ENCODE data around the gene AUP1.

AUP1 gene

GRCh38 chr2:74556831-74557370 lies 27.4 kb upstream of the AUP1 start:
- no peak for DNase-seq (ENCODE audit: low read depth)

GRCh38 chr2:74556159-74556558 lies 26.7 kb upstream of the AUP1 start:
- DNase-seq (ENCODE audit: low read depth), result no peak

GRCh38 chr2:74555610-74556103 lies 26.2 kb upstream of the AUP1 start:
- DNase-seq (ENCODE audit: low read depth), result no peak

GRCh38 chr2:74554820-74555531 lies 25.5 kb upstream of the AUP1 start:
- no peak for DNase-seq (ENCODE audit: low read depth)

- peak; percentile 67 for DNase-seq (ENCODE audit: low read depth)
Observed at GRCh38 chr2:74553892-74554819, 24.6 kb upstream of the AUP1 start, which contains the start of the genes DOK1 and LOXL3. Gene DOK1 (plus strand): TSS chr2:74554720. CDS start chr2:74554755, 35 bp downstream. Gene LOXL3 (minus strand): TSS chr2:74553942. CDS start chr2:74552634, 1,308 bp downstream.

- no peak for DNase-seq (ENCODE audit: low read depth)
Observed at GRCh38 chr2:74552914-74553811, 23.7 kb upstream of the AUP1 start.

GRCh38 chr2:74551942-74552913 lies 22.7 kb upstream of the AUP1 start:
- no peak for DNase-seq (ENCODE audit: low read depth)

- DNase-seq (ENCODE audit: low read depth), result no peak
Observed at GRCh38 chr2:74551530-74551929, 22.0 kb upstream of the AUP1 start.

- no peak for DNase-seq (ENCODE audit: low read depth)
Observed at GRCh38 chr2:74550231-74550630, 20.7 kb upstream of the AUP1 start.

GRCh38 chr2:74548900-74549826 lies 19.7 kb upstream of the AUP1 start:
- no peak for DNase-seq (ENCODE audit: low read depth)

GRCh38 chr2:74548285-74548899 lies 18.9 kb upstream of the AUP1 start:
- no peak for DNase-seq (ENCODE audit: low read depth)

- no peak for DNase-seq (ENCODE audit: low read depth)
Observed at GRCh38 chr2:74546004-74546403, 16.5 kb upstream of the AUP1 start.

GRCh38 chr2:74544634-74545033 lies 15.1 kb upstream of the AUP1 start:
- DNase-seq (ENCODE audit: low read depth), result no peak

GRCh38 chr2:74542978-74543377 lies 13.5 kb upstream of the AUP1 start:
- no peak for DNase-seq (ENCODE audit: low read depth)

GRCh38 chr2:74540291-74540690 lies 10.8 kb upstream of the AUP1 start:
- no peak for DNase-seq (ENCODE audit: low read depth)

- DNase-seq (ENCODE audit: low read depth), result no peak
Observed at GRCh38 chr2:74538881-74539339, 9.4 kb upstream of the AUP1 start.

- no peak for DNase-seq (ENCODE audit: low read depth)
Observed at GRCh38 chr2:74537140-74537539, 7.6 kb upstream of the AUP1 start.

GRCh38 chr2:74536166-74536950 lies 6.9 kb upstream of the AUP1 start:
- no peak for DNase-seq (ENCODE audit: low read depth)
